ENCODE measurements around the gene S100P.

GRCh38 chr4:6723851-6724250, 30.2 kb downstream of the S100P start:
- TF ChIP-seq CTCF (IDR thresholded peaks at IDR 0.05 in 4 of 5, conservative IDR thresholded peaks at IDR 0.05 in 1 of 5): no peak
- no peak for TF ChIP-seq POLR2A (IDR thresholded peaks at IDR 0.05)

Data from gastrocnemius medialis (tissue), 4 donors.